Osteoblast (primary cell): ENCODE data around the gene TRAF1. TPM values are rescaled to one million over a fixed set of nuclear protein-coding genes. Genes with fewer than 3 reads are reported as not detected.

ENCODE experiments used
- DNase-seq: peaks from one replicate; pipeline ENCODE4 v3.0.0; 2011; ENCODE audit warnings: low spot score, mixed read lengths; ENCODE audit not compliant: insufficient read length; ENCODE audit errors: missing footprints
- H2AFZ ChIP-seq: 2 replicates; pipeline ENCODE4 v1.6.0; 2011; ENCODE audit warnings: mild to moderate bottlenecking, low read length
- H3K27ac ChIP-seq: 2 replicates; pipeline ENCODE4 v1.5.1; 2011; ENCODE audit warnings: mild to moderate bottlenecking, low read depth, low read length, moderate library complexity
- H3K27me3 ChIP-seq: 2 replicates; pipeline ENCODE4 v1.6.0; 2012; ENCODE audit warnings: mild to moderate bottlenecking, control low read depth, inconsistent platforms, low read length, moderate library complexity; ENCODE audit not compliant: insufficient read depth
- H3K36me3 ChIP-seq: 2 replicates; pipeline ENCODE4 v1.5.1; 2011; ENCODE audit warnings: mild to moderate bottlenecking, low read length, control low read depth, moderate library complexity; ENCODE audit not compliant: insufficient read depth
- H3K4me1 ChIP-seq: 2 replicates; pipeline ENCODE4 v1.5.1; 2011; ENCODE audit warnings: mild to moderate bottlenecking, low read length, control low read depth, moderate library complexity; ENCODE audit not compliant: insufficient read depth
- H3K4me2 ChIP-seq: 2 replicates; pipeline ENCODE4 v1.6.0; 2011; ENCODE audit warnings: mild to moderate bottlenecking, low read length; ENCODE audit not compliant: insufficient read depth
- H3K4me3 ChIP-seq: fragments of 200-600 bp; sonication (generic); 3 replicates; pipeline ENCODE4 v1.5.1; 2012; ENCODE audit warnings: mild to moderate bottlenecking, low read length, inconsistent platforms; ENCODE audit not compliant: insufficient read depth
- H3K79me2 ChIP-seq: 2 replicates; pipeline ENCODE4 v1.6.0; 2012; ENCODE audit warnings: mild to moderate bottlenecking, low read length, control low read depth, inconsistent platforms; ENCODE audit not compliant: insufficient read depth
- H3K9me3 ChIP-seq: 2 replicates; pipeline ENCODE4 v1.5.1; 2011; ENCODE audit warnings: low read depth, low read length, control low read depth
- H4K20me1 ChIP-seq: 2 replicates; pipeline ENCODE4 v1.6.0; 2012; ENCODE audit warnings: mild to moderate bottlenecking, low read length, control low read depth; ENCODE audit not compliant: insufficient read depth
- CTCF ChIP-seq: IDR thresholded peaks from 2 replicates; pipeline ENCODE4 v1.5.1; 2011; ENCODE audit warnings: mild to moderate bottlenecking, low read depth, low read length, moderate library complexity; ENCODE audit errors: extremely low read depth
- total RNA-seq: library from RNA; depleted of rRNA; stranded (reverse); fragments of >200 nt; gene quantifications from 2 replicates; pipeline ENCODE4 v1.2.3, GENCODE V29; 2012

The TRAF1 gene
- total RNA-seq, 1 donor: 1.8 TPM

- no peak for TF ChIP-seq CTCF
- no peak for DNase-seq
- H3K27ac ChIP-seq: no peak overlapping the region
- H3K79me2 ChIP-seq: no peaks in the 10 kb centered on the region
- no peaks in the 10 kb centered on the region for H3K9me3 ChIP-seq
- no peak overlapping the region for H2AFZ ChIP-seq
- no peak overlapping the region for H3K4me3 ChIP-seq
- no peaks in the 10 kb centered on the region for H3K36me3 ChIP-seq
- H3K27me3 ChIP-seq: peaks cover 22% of the 10 kb centered on the region
- no peaks in the 10 kb centered on the region for H4K20me1 ChIP-seq
- peaks cover 19% of the 10 kb centered on the region for H3K4me1 ChIP-seq
- H3K4me2 ChIP-seq: no peak overlapping the region
These were observed 36.9 kb downstream of the TRAF1 start for GRCh38 chr9:120889606-120890271.

- Histone ChIP-seq H3K4me2 (no peak overlapping the region), H3K79me2 (no peaks in the 10 kb centered on the region), H3K27ac (no peak overlapping the region), H4K20me1 (no peaks in the 10 kb centered on the region), H3K4me1 (peaks cover 17% of the 10 kb centered on the region), H3K4me3 (no peak overlapping the region), H3K9me3 (no peaks in the 10 kb centered on the region), H3K36me3 (no peaks in the 10 kb centered on the region), H3K27me3 (peaks cover 14% of the 10 kb centered on the region), H2AFZ (no peak overlapping the region)
- TF ChIP-seq CTCF: no peak
- DNase-seq: no peak
These were observed 38.0 kb downstream of the TRAF1 start for GRCh38 chr9:120888626-120889025.

- H2AFZ ChIP-seq: no peak overlapping the region
- peak; percentile 93 for DNase-seq
- TF ChIP-seq CTCF: no peak
- no peaks in the 10 kb centered on the region for H3K36me3 ChIP-seq
- H3K4me2 ChIP-seq: peak overlapping the region; percentile 4
- H3K27ac ChIP-seq: no peak overlapping the region
- peaks cover 14% of the 10 kb centered on the region for H3K4me1 ChIP-seq
- H3K79me2 ChIP-seq: no peaks in the 10 kb centered on the region
- no peak overlapping the region for H3K4me3 ChIP-seq
- H3K27me3 ChIP-seq: peaks cover 7% of the 10 kb centered on the region
- H3K9me3 ChIP-seq: no peaks in the 10 kb centered on the region
- no peaks in the 10 kb centered on the region for H4K20me1 ChIP-seq
These were observed 40.1 kb downstream of the TRAF1 start for GRCh38 chr9:120886490-120886967.

- no peaks in the 10 kb centered on the region for H3K79me2 ChIP-seq
- no peak overlapping the region for H2AFZ ChIP-seq
- no peak for TF ChIP-seq CTCF
- no peak overlapping the region for H3K4me3 ChIP-seq
- DNase-seq: no peak
- H3K4me2 ChIP-seq: peak overlapping the region; percentile 4
- peaks cover 14% of the 10 kb centered on the region for H3K4me1 ChIP-seq
- no peaks in the 10 kb centered on the region for H4K20me1 ChIP-seq
- no peak overlapping the region for H3K27ac ChIP-seq
- H3K27me3 ChIP-seq: peaks cover 3% of the 10 kb centered on the region
- H3K9me3 ChIP-seq: no peaks in the 10 kb centered on the region
- no peaks in the 10 kb centered on the region for H3K36me3 ChIP-seq
These were observed 40.6 kb downstream of the TRAF1 start for GRCh38 chr9:120885958-120886357.
